ENCODE data around the gene ZBTB21. TPM values are rescaled to one million over a fixed set of nuclear protein-coding genes. Genes with fewer than 3 reads are reported as not detected.
"Not testable (repeated sequence)": the region's sequence is repeated elsewhere in the genome, so short reads cannot be mapped to it uniquely, and the experiment has no call there.

Gene ZBTB21
- polyA plus RNA-seq, 1 of the 3 experiments (the other 2 are of a cell fraction) = 2.9 TPM

- Histone ChIP-seq H3K9ac (no peak overlapping the region), H3K4me2 (no peak overlapping the region), H2AFZ (ENCODE audit: low read depth) (no peak overlapping the region), H3K36me3 (replicated peaks in 1 of 2; ENCODE audit: control insufficient read depth in 1 of 2, insufficient read depth in 2 of 2, low read length in 1 of 2) (no peaks in the 10 kb centered on the region), H3K9me3 (no peaks in the 10 kb centered on the region), H3F3A (replicated peaks; ENCODE audit: insufficient read depth) (peaks cover 25% of the 10 kb centered on the region), H3K79me2 (ENCODE audit: insufficient read depth) (no peaks in the 10 kb centered on the region), H3K4me3 (ENCODE audit: low read depth in 2 of 2, low read length in 1 of 2) (no peak overlapping the region), H3K9me2 (no peaks in the 10 kb centered on the region), H3K27me3 (ENCODE audit: insufficient read depth) (peaks cover 6% of the 10 kb centered on the region; the same call in 1 of the 2 replicates), H4K20me1 (ENCODE audit: insufficient read depth) (no peaks in the 10 kb centered on the region), H3K27ac (ENCODE audit: low read depth in 2 of 2, low read length in 1 of 2) (no peak overlapping the region), H3K4me1 (ENCODE audit: control insufficient read depth in 1 of 2, insufficient read depth in 2 of 2, low read depth in 1 of 2, low read length in 1 of 2) (peaks cover 3 to 24% of the 10 kb centered on the region in 2 experiments; a peak in 3 of 4 replicates)
- no peak for DNase-seq
- TF ChIP-seq GATA2 (CRISPR knock-in tag; IDR thresholded peaks at IDR 0.05) = no peak
- no peak for TF ChIP-seq RXRA (IDR thresholded peaks at IDR 0.05; ENCODE audit: borderline replicate concordance, low read depth)
- no peak for TF ChIP-seq SMC3 (IDR thresholded peaks at IDR 0.05; ENCODE audit: low read depth, low read length)
- no peak for TF ChIP-seq CHD2 (IDR thresholded peaks at IDR 0.05; ENCODE audit: low read length, partially characterized antibody)
- no peak for TF ChIP-seq EP300 (IDR thresholded peaks at IDR 0.05; ENCODE audit: borderline replicate concordance in 1 of 2, low read depth in 1 of 2, low read length in 1 of 2)
- TF ChIP-seq TCF12 (IDR thresholded peaks at IDR 0.05) = no peak
- POLR2A ChIA-PET = no interaction called here
- 82% methylated on average over 12 of the region's 14 CpGs for WGBS (ENCODE audit: low lambda C conversion rate)
- CTCF ChIA-PET = interaction anchor here (0.8 to 1.1 kb wide), 3 partner anchors 9 to 88 kb away, joined by 3 read pairs; no protein-coding TSS in a partner anchor
Observed at GRCh38 chr21:41961282-41961701, 48.9 kb downstream of the ZBTB21 start.

GRCh38 chr21:41960386-41960785 lies 49.8 kb downstream of the ZBTB21 start:
- ChIA-PET CTCF (no interaction called here), POLR2A (no interaction called here)
- H3K27me3 ChIP-seq (ENCODE audit: insufficient read depth) = peaks cover 6% of the 10 kb centered on the region; the same call in 1 of the 2 replicates
- no peak overlapping the region for H3K4me3 ChIP-seq (ENCODE audit: low read depth in 2 of 2, low read length in 1 of 2)
- no peak for TF ChIP-seq SMC3 (IDR thresholded peaks at IDR 0.05; ENCODE audit: low read depth, low read length)
- TF ChIP-seq RCOR1 (IDR thresholded peaks at IDR 0.05; ENCODE audit: low read length) = no peak
- no peak for TF ChIP-seq TCF12 (IDR thresholded peaks at IDR 0.05)
- no peak for TF ChIP-seq REST (IDR thresholded peaks at IDR 0.05; ENCODE audit: low read depth, low read length)
- TF ChIP-seq PBX3 (IDR thresholded peaks at IDR 0.05) = no peak
- no peaks in the 10 kb centered on the region for H3K9me2 ChIP-seq
- no peak overlapping the region for H3K4me2 ChIP-seq
- WGBS (ENCODE audit: low lambda C conversion rate) = 96% methylated on average over 2 of the region's 8 CpGs
- H3K79me2 ChIP-seq (ENCODE audit: insufficient read depth) = no peaks in the 10 kb centered on the region
- no peak overlapping the region for H3K9ac ChIP-seq
- H3F3A ChIP-seq (replicated peaks; ENCODE audit: insufficient read depth) = peaks cover 29% of the 10 kb centered on the region
- H3K9me3 ChIP-seq = no peaks in the 10 kb centered on the region
- no peak overlapping the region for H3K27ac ChIP-seq (ENCODE audit: low read depth in 2 of 2, low read length in 1 of 2)
- peaks cover 3 to 24% of the 10 kb centered on the region in 2 experiments; a peak in 3 of 4 replicates for H3K4me1 ChIP-seq (ENCODE audit: control insufficient read depth in 1 of 2, insufficient read depth in 2 of 2, low read depth in 1 of 2, low read length in 1 of 2)
- DNase-seq = no peak
- H3K36me3 ChIP-seq (replicated peaks in 1 of 2; ENCODE audit: control insufficient read depth in 1 of 2, insufficient read depth in 2 of 2, low read length in 1 of 2) = no peaks in the 10 kb centered on the region
- H2AFZ ChIP-seq (ENCODE audit: low read depth) = no peak overlapping the region
- no peaks in the 10 kb centered on the region for H4K20me1 ChIP-seq (ENCODE audit: insufficient read depth)

- WGBS (ENCODE audit: low lambda C conversion rate) = 99% methylated on average over 11 of the region's 11 CpGs
- not testable (repeated sequence) for H3K79me2 ChIP-seq (ENCODE audit: insufficient read depth)
- peaks cover 3 to 24% of the 10 kb centered on the region in 2 experiments; a peak in 3 of 4 replicates for H3K4me1 ChIP-seq (ENCODE audit: control insufficient read depth in 1 of 2, insufficient read depth in 2 of 2, low read depth in 1 of 2, low read length in 1 of 2)
Observed at GRCh38 chr21:41959697-41960096, 50.5 kb downstream of the ZBTB21 start.

More at GRCh38 chr21:41959697-41960096, 50.5 kb downstream of the ZBTB21 start:
- H3K9ac ChIP-seq; H3K27ac ChIP-seq (ENCODE audit: low read depth in 2 of 2, low read length in 1 of 2); H4K20me1 ChIP-seq (ENCODE audit: insufficient read depth); H2AFZ ChIP-seq (ENCODE audit: low read depth); POLR2A ChIA-PET; H3K36me3 ChIP-seq (replicated peaks in 1 of 2; ENCODE audit: control insufficient read depth in 1 of 2, insufficient read depth in 2 of 2, low read length in 1 of 2); H3K4me3 ChIP-seq (ENCODE audit: low read depth in 2 of 2, low read length in 1 of 2); CTCF ChIA-PET; H3K9me3 ChIP-seq; H3K4me2 ChIP-seq; DNase-seq; H3K27me3 ChIP-seq (ENCODE audit: insufficient read depth); H3K9me2 ChIP-seq: not testable (repeated sequence)
- peaks cover 32% of the 10 kb centered on the region for H3F3A ChIP-seq (replicated peaks; ENCODE audit: insufficient read depth)
